ENCODE measurements around the gene CFAP100. TPM values are rescaled to one million over a fixed set of nuclear protein-coding genes. Genes with fewer than 3 reads are reported as not detected.

The CFAP100 gene
- total and polyA plus RNA-seq, 2 experiments from 2014 or later, result not detected

DNA sequence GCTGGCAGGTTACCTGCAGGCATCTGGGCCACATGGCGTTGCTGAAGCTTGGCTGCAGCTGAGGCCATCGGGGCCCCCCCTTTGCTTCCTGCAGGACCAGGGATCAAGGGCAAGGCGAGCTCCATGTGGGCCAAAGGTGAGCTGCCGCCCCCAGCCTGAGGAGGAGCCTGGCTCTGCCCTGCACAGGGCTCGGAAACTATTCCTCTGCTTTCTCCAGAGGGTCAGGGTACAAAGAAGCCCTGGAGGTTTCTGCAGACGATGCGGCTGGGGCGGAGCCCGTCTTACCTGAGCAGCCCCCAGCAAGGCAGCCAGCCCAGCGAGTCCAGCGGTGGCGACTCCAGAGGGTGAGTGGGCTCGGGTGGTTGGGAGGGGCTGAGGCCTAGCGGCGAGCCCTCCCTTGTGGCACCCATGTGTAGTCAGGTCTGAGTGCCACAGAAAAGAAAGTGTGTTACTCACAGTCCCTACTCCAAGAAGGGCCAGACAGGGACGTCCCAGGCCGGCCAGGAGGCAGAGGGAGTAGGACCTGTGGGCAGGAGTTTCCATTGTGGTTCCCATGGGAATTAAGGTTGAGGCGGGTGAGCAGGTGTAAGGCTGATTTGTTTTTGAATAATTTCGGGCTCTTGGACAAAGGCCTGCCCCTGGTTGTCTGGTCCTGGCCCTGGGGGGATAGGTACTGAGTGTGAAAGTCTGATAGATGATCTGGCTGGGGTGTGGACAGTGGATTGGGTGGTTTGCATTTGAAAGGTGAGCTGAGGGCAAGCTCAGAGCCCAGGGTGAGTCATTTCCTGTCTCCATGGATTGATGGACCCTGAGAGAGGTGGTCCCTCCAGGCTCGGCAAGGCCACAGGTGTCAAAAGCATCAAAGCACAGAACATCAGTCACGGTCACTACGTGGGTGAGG, 25.4 kb downstream of the CFAP100 start:
- H3K27me3 ChIP-seq, result no peaks in the 10 kb centered on the region
- H3K4me3 ChIP-seq, result no peak overlapping the region
- TF ChIP-seq, protein P1, sequence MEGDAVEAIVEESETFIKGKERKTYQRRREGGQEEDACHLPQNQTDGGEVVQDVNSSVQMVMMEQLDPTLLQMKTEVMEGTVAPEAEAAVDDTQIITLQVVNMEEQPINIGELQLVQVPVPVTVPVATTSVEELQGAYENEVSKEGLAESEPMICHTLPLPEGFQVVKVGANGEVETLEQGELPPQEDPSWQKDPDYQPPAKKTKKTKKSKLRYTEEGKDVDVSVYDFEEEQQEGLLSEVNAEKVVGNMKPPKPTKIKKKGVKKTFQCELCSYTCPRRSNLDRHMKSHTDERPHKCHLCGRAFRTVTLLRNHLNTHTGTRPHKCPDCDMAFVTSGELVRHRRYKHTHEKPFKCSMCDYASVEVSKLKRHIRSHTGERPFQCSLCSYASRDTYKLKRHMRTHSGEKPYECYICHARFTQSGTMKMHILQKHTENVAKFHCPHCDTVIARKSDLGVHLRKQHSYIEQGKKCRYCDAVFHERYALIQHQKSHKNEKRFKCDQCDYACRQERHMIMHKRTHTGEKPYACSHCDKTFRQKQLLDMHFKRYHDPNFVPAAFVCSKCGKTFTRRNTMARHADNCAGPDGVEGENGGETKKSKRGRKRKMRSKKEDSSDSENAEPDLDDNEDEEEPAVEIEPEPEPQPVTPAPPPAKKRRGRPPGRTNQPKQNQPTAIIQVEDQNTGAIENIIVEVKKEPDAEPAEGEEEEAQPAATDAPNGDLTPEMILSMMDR (IDR thresholded peaks at IDR 0.05; ENCODE audit: low read depth, low read length), result no peak
- H3K9me3 ChIP-seq (ENCODE audit: low read depth), result no peaks in the 10 kb centered on the region
- no peaks in the 10 kb centered on the region for H3K36me3 ChIP-seq
- no peak for DNase-seq (ENCODE audit: low read depth in 1 of 2, low spot score in 1 of 2)
- no peaks in the 10 kb centered on the region for H3K4me1 ChIP-seq (ENCODE audit: low read depth)
- H3K27ac ChIP-seq, result no peak overlapping the region

DNA sequence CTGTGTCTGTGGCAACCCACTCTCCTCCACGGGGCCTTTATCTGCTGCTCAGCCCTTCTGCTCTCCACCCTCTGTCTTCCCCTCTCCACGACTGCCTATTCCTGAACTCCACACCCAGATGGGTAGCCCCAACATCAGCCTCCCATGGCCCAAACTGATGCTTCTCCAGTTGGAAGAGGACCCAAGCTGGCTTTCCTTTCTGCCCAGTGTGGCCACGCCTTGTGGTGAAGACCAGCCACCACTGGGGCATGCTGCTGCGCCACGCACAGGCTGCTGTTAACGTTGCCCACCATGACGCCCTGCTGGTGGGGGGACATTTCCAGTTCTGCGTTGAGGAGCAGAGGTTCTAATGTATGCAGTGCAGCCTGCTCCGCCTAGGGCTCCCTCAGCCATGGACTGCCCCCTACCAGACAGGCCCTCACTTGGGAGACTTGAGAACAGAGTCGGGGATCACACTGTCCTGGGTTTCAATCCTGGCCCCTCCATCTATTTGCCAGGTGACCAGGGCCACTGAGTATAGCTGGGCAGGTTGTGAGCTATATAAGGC, 26.9 kb downstream of the CFAP100 start:
- no peaks in the 10 kb centered on the region for H3K27me3 ChIP-seq
- no peak overlapping the region for H3K27ac ChIP-seq
- TF ChIP-seq, protein P1 (IDR thresholded peaks at IDR 0.05; ENCODE audit: low read depth, low read length), result no peak
- no peaks in the 10 kb centered on the region for H3K4me1 ChIP-seq (ENCODE audit: low read depth)
- H3K9me3 ChIP-seq (ENCODE audit: low read depth), result no peaks in the 10 kb centered on the region
- H3K36me3 ChIP-seq, result no peaks in the 10 kb centered on the region
- H3K4me3 ChIP-seq, result no peak overlapping the region
- DNase-seq (ENCODE audit: low read depth in 1 of 2, low spot score in 1 of 2), result no peak

DNA sequence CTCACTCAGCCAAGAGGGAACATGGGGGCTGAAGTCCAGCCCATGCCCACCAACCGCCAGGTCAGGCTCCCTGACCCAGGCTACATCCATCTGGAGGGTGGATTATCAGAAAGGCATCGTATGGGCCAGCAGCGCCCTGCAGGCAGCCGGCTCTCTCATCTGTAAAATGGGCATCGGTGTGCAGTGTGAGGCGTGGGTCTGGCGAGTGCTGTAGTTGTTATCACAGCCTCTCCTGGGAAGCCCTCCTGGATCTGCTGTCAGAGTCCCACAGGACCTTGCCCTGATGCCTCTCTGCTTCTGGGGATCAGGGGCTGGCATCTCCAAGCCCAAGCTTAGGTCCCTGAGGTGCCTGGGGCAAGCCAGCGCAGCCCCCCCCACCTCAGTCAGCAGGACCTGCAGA, 27.4 kb downstream of the CFAP100 start:
- H3K27me3 ChIP-seq, result no peaks in the 10 kb centered on the region
- H3K9me3 ChIP-seq (ENCODE audit: low read depth), result no peaks in the 10 kb centered on the region
- TF ChIP-seq, protein P1 (IDR thresholded peaks at IDR 0.05; ENCODE audit: low read depth, low read length), result no peak
- DNase-seq (ENCODE audit: low read depth in 1 of 2, low spot score in 1 of 2), result no peak
- H3K36me3 ChIP-seq, result no peaks in the 10 kb centered on the region
- H3K4me3 ChIP-seq, result no peak overlapping the region
- H3K4me1 ChIP-seq (ENCODE audit: low read depth), result no peaks in the 10 kb centered on the region
- H3K27ac ChIP-seq, result no peak overlapping the region

DNA sequence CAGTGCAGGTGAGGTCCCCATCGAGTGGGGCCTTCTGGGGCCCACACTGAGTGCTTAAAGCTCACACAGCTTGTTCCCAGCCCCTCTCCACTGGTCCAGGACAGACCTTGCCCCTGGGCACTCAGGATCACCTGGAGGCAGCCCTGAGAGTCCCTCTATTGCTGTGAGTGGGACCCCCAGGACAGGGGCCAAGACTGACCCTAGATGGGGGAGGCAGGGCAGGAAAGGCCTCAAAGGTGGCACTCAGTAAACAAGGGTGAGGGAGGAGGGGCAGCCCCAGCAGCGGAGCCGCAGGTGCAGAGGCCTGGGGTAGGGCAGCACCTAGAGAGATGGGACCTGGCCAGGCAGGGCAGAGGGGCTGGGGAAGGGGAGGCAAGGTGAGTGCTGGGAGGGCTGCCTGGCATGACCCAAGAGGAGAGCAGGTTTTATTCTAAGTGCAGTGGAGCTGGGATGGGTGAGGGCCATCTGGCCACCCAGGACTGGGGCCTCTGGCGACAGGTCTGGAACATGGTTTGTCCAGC, 27.9 kb downstream of the CFAP100 start:
- no peaks in the 10 kb centered on the region for H3K27me3 ChIP-seq
- no peak for DNase-seq (ENCODE audit: low read depth in 1 of 2, low spot score in 1 of 2)
- no peaks in the 10 kb centered on the region for H3K4me1 ChIP-seq (ENCODE audit: low read depth)
- no peaks in the 10 kb centered on the region for H3K36me3 ChIP-seq
- no peak overlapping the region for H3K27ac ChIP-seq
- H3K4me3 ChIP-seq, result no peak overlapping the region
- no peaks in the 10 kb centered on the region for H3K9me3 ChIP-seq (ENCODE audit: low read depth)
- TF ChIP-seq, protein P1 (IDR thresholded peaks at IDR 0.05; ENCODE audit: low read depth, low read length), result no peak

GRCh38 chr3:126423191-126424038, 28.7 kb downstream of the CFAP100 start:
- H3K9me3 ChIP-seq (ENCODE audit: low read depth), result no peaks in the 10 kb centered on the region
- no peak overlapping the region for H3K27ac ChIP-seq
- H3K4me3 ChIP-seq, result no peak overlapping the region
- H3K4me1 ChIP-seq (ENCODE audit: low read depth), result no peaks in the 10 kb centered on the region
- DNase-seq (ENCODE audit: low read depth in 1 of 2, low spot score in 1 of 2), result no peak
- TF ChIP-seq, protein P1 (IDR thresholded peaks at IDR 0.05; ENCODE audit: low read depth, low read length), result no peak
- no peaks in the 10 kb centered on the region for H3K36me3 ChIP-seq
- H3K27me3 ChIP-seq, result no peaks in the 10 kb centered on the region
